Neutrophil (primary cell): ENCODE data around the gene RNF217.

Experiments used
- H3K27ac ChIP-seq: fragments of 200-600 bp; sonication (generic); 2 replicates; pipeline ENCODE4 v1.5.1; 2016; ENCODE audit warnings: mild to moderate bottlenecking, moderate library complexity
- H3K27me3 ChIP-seq: fragments of 200-600 bp; sonication (generic); 2 replicates; pipeline ENCODE4 v1.6.0; 2016; ENCODE audit warnings: mild to moderate bottlenecking
- H3K36me3 ChIP-seq: fragments of 200-600 bp; sonication (generic); 2 replicates; pipeline ENCODE4 v1.5.1; 2017
- H3K4me1 ChIP-seq, 2 experiments: fragments of 200-600 bp in 1 of 2; sonication (generic) in 1 of 2; 1 replicate in 1 of 2; 2 replicates in 1 of 2; pipeline versions ENCODE4 v1.5.1 to v1.6.1; 2013 to 2016; ENCODE audit warnings: low read depth in 1 of 2, low read length in 1 of 2, mild to moderate bottlenecking in 1 of 2, moderate library complexity in 1 of 2; ENCODE audit not compliant: control insufficient read depth in 1 of 2, insufficient read depth in 1 of 2
- H3K4me3 ChIP-seq, 2 experiments: fragments of 200-600 bp in 1 of 2; sonication (generic) in 1 of 2; 1 replicate in 1 of 2; 2 replicates in 1 of 2; pipeline ENCODE4 v1.5.1; 2013 to 2016; ENCODE audit warnings: low read depth in 1 of 2, low read length in 1 of 2, mild to moderate bottlenecking in 1 of 2, moderate library complexity in 1 of 2
- H3K9me3 ChIP-seq: fragments of 200-600 bp; sonication (generic); 2 replicates; pipeline ENCODE4 v1.5.1; 2016
- CTCF ChIP-seq: fragments of 200-600 bp; sonication (generic); IDR thresholded peaks from 2 replicates; pipeline ENCODE4 v1.5.1; 2016; ENCODE audit warnings: antibody characterized with exemption

The RNF217 gene

GRCh38 chr6:124970763-124971162, 8.5 kb downstream of the RNF217 start:
- no peak overlapping the region for H3K27ac ChIP-seq
- TF ChIP-seq CTCF: no peak

GRCh38 chr6:124973780-124974179, 11.5 kb downstream of the RNF217 start:
- Histone ChIP-seq H3K9me3 (no peaks in the 10 kb centered on the region), H3K27me3 (no peaks in the 10 kb centered on the region), H3K4me3 (no peak overlapping the region), H3K27ac (no peak overlapping the region), H3K4me1 (peaks cover 0 to 4% of the 10 kb centered on the region in 2 experiments), H3K36me3 (peaks cover 23% of the 10 kb centered on the region)
- no peak for TF ChIP-seq CTCF

More at GRCh38 chr6:124970763-124971162, 8.5 kb downstream of the RNF217 start:
- H3K9me3 ChIP-seq: no peaks in the 10 kb centered on the region
- peaks cover 15% of the 10 kb centered on the region for H3K36me3 ChIP-seq
- no peak overlapping the region for H3K4me3 ChIP-seq
- peaks cover 0 to 4% of the 10 kb centered on the region in 2 experiments for H3K4me1 ChIP-seq
- no peaks in the 10 kb centered on the region for H3K27me3 ChIP-seq

GRCh38 chr6:124974771-124975377, 12.6 kb downstream of the RNF217 start:
- no peaks in the 10 kb centered on the region for H3K27me3 ChIP-seq
- peaks cover 0 to 4% of the 10 kb centered on the region in 2 experiments for H3K4me1 ChIP-seq
- H3K27ac ChIP-seq: no peak overlapping the region
- peaks cover 24% of the 10 kb centered on the region for H3K36me3 ChIP-seq
- H3K4me3 ChIP-seq: no peak overlapping the region
- TF ChIP-seq CTCF: no peak
- H3K9me3 ChIP-seq: no peaks in the 10 kb centered on the region

GRCh38 chr6:124977067-124977908, 15.1 kb downstream of the RNF217 start:
- no peak overlapping the region for H3K27ac ChIP-seq
- peaks cover 0 to 4% of the 10 kb centered on the region in 2 experiments for H3K4me1 ChIP-seq
- no peaks in the 10 kb centered on the region for H3K9me3 ChIP-seq
- peaks cover 24% of the 10 kb centered on the region for H3K36me3 ChIP-seq
- no peak overlapping the region for H3K4me3 ChIP-seq
- no peak for TF ChIP-seq CTCF
- H3K27me3 ChIP-seq: no peaks in the 10 kb centered on the region

GRCh38 chr6:124978451-124979293, 16.4 kb downstream of the RNF217 start:
- Histone ChIP-seq H3K4me1 (peaks cover 0 to 4% of the 10 kb centered on the region in 2 experiments), H3K9me3 (no peaks in the 10 kb centered on the region), H3K36me3 (peaks cover 13% of the 10 kb centered on the region), H3K4me3 (no peak overlapping the region), H3K27ac (no peak overlapping the region), H3K27me3 (no peaks in the 10 kb centered on the region)
- no peak for TF ChIP-seq CTCF
